Activated gamma-delta T cell treated with anti-CD3 and anti-CD28 coated beads, Interleukin-2, amount 50 U/mL, for 16 hours (primary cell): ENCODE measurements around the gene PCDHA1.

Experiments
- DNase-seq: peaks from one replicate; pipeline ENCODE4 v3.0.0-alpha.2; 2020; ENCODE audit warnings: low read depth

The PCDHA1 gene

DNA sequence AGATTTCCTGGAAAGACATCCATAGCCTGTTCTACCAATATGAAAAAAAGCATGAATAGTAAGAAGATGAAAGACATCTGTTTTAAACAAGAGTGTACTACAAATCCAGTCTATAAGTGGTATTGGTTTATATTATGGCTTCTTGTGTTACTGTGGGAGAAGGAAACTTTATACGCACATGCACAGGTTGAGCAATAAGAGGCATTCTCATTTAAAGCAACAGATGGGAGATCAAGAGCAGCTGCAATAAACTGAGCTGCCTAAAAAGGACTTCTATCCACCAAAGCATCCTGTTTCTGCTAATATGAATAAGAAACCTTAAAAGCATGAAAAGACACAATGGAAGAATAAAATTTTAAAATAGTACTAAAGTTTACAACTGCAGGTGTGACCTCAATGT lies 256.6 kb downstream of the PCDHA1 start:
- no peak for DNase-seq

DNA sequence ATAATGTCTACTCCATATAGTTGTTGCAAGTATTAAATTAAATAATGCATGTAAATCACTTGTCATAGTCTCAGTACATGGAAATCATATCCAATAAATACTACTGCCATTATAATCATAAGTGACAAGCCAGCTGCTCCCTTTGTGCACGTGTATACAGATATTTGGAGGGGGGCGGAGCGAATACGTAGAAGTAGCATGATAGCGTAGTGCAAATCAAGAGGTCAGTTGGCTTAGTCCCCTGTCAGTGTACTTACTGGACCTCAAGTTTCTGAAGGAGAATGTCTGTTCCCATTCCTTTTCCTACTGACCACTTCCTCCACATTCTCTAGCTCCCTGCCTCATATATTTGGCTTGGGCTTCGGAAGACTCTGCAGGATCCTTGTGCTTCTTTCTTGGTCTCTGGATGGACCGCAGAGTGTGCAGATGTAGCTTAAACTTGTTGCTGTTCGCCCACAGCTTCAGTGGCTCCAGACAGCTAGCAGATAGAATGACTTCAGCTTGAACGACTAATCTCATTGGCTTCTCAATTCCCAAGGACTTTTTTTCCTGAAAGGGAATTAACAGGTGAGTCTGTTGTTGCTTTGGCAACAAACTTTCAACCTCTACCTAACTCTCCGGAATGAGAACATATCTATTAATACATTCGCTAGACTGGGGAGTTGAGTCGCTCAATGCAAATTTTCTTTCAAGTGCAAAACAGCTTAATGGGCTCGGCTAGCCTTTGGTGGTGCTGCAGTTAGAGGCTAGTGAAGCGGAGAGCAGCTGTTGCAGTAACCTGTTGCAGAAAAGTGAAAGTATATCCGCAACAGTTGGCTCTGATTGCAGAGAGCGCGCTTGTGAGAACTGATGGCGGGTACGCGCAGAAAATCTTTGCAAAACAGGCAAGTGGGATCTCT lies 264.9 kb downstream of the PCDHA1 start, which contains the start of gene PCDHB1:
PCDHB1 (plus strand) TSS at position 753 of the 899 bp plus-strand sequence; CDS start at position 850, 97 bp downstream.
- DNase-seq: no peak

DNA sequence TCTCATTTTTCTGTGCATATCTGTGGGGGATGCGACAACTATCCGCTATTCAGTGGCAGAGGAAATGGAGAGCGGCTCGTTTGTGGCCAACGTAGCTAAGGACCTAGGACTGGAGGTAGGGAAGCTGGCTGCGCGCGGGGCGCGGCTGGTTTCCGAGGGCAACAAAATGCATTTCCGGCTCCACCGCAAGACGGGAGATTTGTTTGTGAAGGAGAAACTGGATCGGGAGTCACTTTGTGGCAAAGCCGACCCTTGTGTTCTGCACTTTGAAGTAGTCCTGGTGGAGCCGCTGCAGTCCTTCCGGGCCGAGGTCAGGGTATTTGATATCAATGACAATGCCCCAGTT lies 265.6 kb downstream of the PCDHA1 start:
- no peak for DNase-seq
